Gastrocnemius medialis (tissue), 4 donors: ENCODE results near the gene OR6B2. TPM values are rescaled to one million over a fixed set of nuclear protein-coding genes. Genes with fewer than 3 reads are reported as not detected.

Experiments
- ATAC-seq, 2 donors: fragments of 150-250 bp; one replicate each; pipeline ENCODE4 v1.9.1; 2016
- DNase-seq, 2 donors: peaks; one replicate each; pipeline ENCODE4 v3.0.0-alpha.2; 2019
- H3K27ac ChIP-seq, 4 donors: fragments of 200-600 bp; sonication (generic); 1 replicate in 1 of 4; 2 replicates in 3 of 4; pipeline ENCODE4 v1.5.1; 2016 to 2018; ENCODE audit warnings: mild to moderate bottlenecking in 2 of 4, moderate library complexity in 1 of 4
- H3K27me3 ChIP-seq, 3 donors: fragments of 200-600 bp; sonication (generic) in 2 of 3; 1 replicate in 1 of 3; 2 replicates in 2 of 3; pipeline versions ENCODE4 v1.5.1 to v1.6.0; 2016 to 2019; ENCODE audit warnings: mild to moderate bottlenecking in 1 of 3, moderate library complexity in 1 of 3
- H3K36me3 ChIP-seq, 2 donors: fragments of 200-600 bp; sonication (generic) in 1 of 2; one replicate each; pipeline ENCODE4 v1.5.1; 2017 to 2018
- H3K4me1 ChIP-seq, 2 donors: fragments of 200-600 bp; sonication (generic) in 1 of 2; one replicate each; pipeline ENCODE4 v1.5.1; 2016 to 2017; ENCODE audit warnings: mild to moderate bottlenecking in 2 of 2
- H3K4me3 ChIP-seq, 4 donors: fragments of 200-600 bp; sonication (generic) in 3 of 4; 1 replicate in 1 of 4; 2 replicates in 3 of 4; pipeline ENCODE4 v1.5.1; 2016 to 2019; ENCODE audit warnings: mild to moderate bottlenecking in 2 of 4
- H3K9me3 ChIP-seq, 3 donors: fragments of 200-600 bp; sonication (generic) in 2 of 3; 1 replicate in 1 of 3; 2 replicates in 2 of 3; pipeline ENCODE4 v1.5.1; 2016 to 2019
- CTCF ChIP-seq, 5 experiments: fragments of 450-650 bp in 3 of 5; fragments of 200-600 bp in 2 of 5; sonication (generic) in 2 of 5; IDR thresholded peaks in 4 of 5; conservative IDR thresholded peaks in 1 of 5; 1 replicate in 4 of 5; 2 replicates in 1 of 5; pipeline ENCODE4 v1.5.1; 2016 to 2019; ENCODE audit warnings: antibody characterized with exemption in 5 of 5, mild to moderate bottlenecking in 3 of 5, moderate library complexity in 3 of 5
- POLR2A ChIP-seq, 2 donors: fragments of 450-650 bp; IDR thresholded peaks; one replicate each; pipeline ENCODE4 v1.6.1; 2017; ENCODE audit warnings: antibody characterized with exemption in 2 of 2, mild to moderate bottlenecking in 2 of 2, moderate library complexity in 2 of 2
- in situ Hi-C, 4 donors: fragments of 200-750 bp; cut with MboI; loops; one replicate each; pipeline versions ENCODE4 v1.15.0 to v1.8.0; 2017; ENCODE audit warnings: low sequenced_read_pairs in 4 of 4
- intact Hi-C: fragments of 100-400 bp; cut with DNase I; formaldehyde crosslinking; loops from one replicate; pipeline ENCODE4 v1.15.1; 2023; ENCODE audit warnings: low total_unique reads
- total RNA-seq, 4 donors: library from RNA; depleted of rRNA; stranded (reverse); fragments of >200 nt; gene quantifications; one replicate each; pipeline versions ENCODE4 v1.1.0 to v1.2.3, GENCODE V29; 2016

The OR6B2 gene
- total RNA-seq, 4 donors from 2014 or later = not detected

DNA sequence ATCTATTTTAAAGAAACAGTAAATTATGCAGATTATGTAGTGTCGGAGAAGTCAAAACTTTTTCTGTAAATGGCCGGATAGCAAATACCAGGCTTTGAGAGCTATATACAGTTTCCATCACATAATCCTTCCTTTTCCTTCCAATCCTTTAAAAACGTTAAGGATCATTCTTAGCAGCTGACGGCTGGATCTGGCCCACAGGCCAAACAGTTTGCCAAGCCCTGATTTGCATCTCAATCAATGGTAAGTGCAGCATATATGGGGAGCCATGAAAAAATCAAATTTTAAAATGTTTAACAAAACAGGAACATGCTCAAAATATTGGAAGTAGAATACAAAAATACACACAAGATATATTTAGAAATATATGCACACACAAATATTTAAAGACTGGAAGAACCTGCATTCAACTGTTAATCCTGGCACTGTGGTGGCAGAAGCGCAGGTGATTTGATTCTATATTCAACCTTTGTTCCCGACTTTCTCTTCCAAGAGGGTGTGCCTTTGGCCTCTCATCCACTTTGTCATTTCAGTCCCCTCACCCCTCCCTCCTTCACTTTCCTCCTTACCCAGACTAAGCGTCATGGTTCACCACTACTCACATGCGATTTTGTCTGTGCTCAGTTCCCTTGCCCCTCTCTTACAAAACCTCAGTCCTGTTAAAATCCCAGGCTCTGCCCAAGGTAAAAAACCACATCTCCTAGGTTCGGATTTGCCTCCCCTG lies 32.4 kb downstream of the OR6B2 start:
- ATAC-seq (peak; percentile 76 to 82), DNase-seq (peak in 1 of 2 donors; percentile 21)
- peak overlapping the region in 2 of 4 donors; percentile 67 to 68 for H3K27ac ChIP-seq
- intact Hi-C loops = no loop called here
- no peak overlapping the region for H3K4me3 ChIP-seq
- peaks cover 5 to 9% of the 10 kb centered on the region in 2 donors for H3K4me1 ChIP-seq
- H3K9me3 ChIP-seq = no peaks in the 10 kb centered on the region
- H3K36me3 ChIP-seq = peaks cover 0 to 46% of the 10 kb centered on the region in 2 donors
- H3K27me3 ChIP-seq = no peaks in the 10 kb centered on the region
- TF ChIP-seq POLR2A (IDR thresholded peaks at IDR 0.05) (no peak), CTCF (IDR thresholded peaks at IDR 0.05 in 4 of 5, conservative IDR thresholded peaks at IDR 0.05 in 1 of 5) (no peak)
- in situ Hi-C loops = loop anchor here in 3 of 4 donors (5.0 to 25.0 kb wide), 4 partner anchors 63 to 963 kb away; no protein-coding TSS in a partner anchor

- Histone ChIP-seq H3K27ac (no peak overlapping the region), H3K9me3 (no peaks in the 10 kb centered on the region), H3K27me3 (no peaks in the 10 kb centered on the region), H3K4me1 (peaks cover 5 to 9% of the 10 kb centered on the region in 2 donors), H3K4me3 (no peak overlapping the region), H3K36me3 (peaks cover 0 to 23% of the 10 kb centered on the region in 2 donors)
- in situ Hi-C loops = loop anchor here in 3 of 4 donors (10.0 to 25.0 kb wide), 3 partner anchors 59 to 959 kb away; no protein-coding TSS in a partner anchor
- DNase-seq (no peak), ATAC-seq (no peak)
- intact Hi-C loops = no loop called here
- TF ChIP-seq POLR2A (IDR thresholded peaks at IDR 0.05) (no peak), CTCF (IDR thresholded peaks at IDR 0.05 in 4 of 5, conservative IDR thresholded peaks at IDR 0.05 in 1 of 5) (no peak)
Observed at GRCh38 chr2:239994086-239994485, 36.1 kb downstream of the OR6B2 start.

DNA sequence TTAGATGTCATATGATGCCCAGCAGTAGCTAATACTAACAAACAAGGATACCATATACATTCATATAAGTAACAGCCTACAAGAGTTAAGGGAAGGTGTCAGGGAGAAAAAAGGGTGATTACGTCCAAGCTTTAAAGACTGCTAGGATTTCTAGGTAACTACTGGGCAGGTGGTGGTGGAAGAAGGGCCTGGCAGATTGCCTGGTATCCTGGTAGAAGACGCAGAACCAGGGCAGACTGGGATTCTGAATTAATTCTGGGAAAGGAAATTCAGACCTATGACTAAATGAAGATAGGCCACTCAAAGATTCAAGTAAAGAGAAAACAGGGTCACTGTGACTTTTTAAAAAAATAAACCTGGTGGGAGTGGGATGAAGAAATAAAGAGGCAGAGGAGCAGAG lies 36.9 kb downstream of the OR6B2 start:
- Histone ChIP-seq H3K9me3 (no peaks in the 10 kb centered on the region), H3K4me3 (no peak overlapping the region), H3K36me3 (peaks cover 0 to 25% of the 10 kb centered on the region in 2 donors), H3K27ac (no peak overlapping the region), H3K27me3 (no peaks in the 10 kb centered on the region), H3K4me1 (peaks cover 5 to 9% of the 10 kb centered on the region in 2 donors)
- ATAC-seq (no peak), DNase-seq (no peak)
- intact Hi-C loops = no loop called here
- TF ChIP-seq POLR2A (IDR thresholded peaks at IDR 0.05) = no peak
- no peak for TF ChIP-seq CTCF (IDR thresholded peaks at IDR 0.05 in 4 of 5, conservative IDR thresholded peaks at IDR 0.05 in 1 of 5)
- in situ Hi-C loops = loop anchor here in 3 of 4 donors (10.0 to 25.0 kb wide), 3 partner anchors 58 to 958 kb away; no protein-coding TSS in a partner anchor

GRCh38 chr2:239991689-239992314 lies 38.4 kb downstream of the OR6B2 start:
- H3K27ac ChIP-seq = no peak overlapping the region
- in situ Hi-C loops = loop anchor here in 3 of 4 donors (10.0 to 25.0 kb wide), 3 partner anchors 57 to 957 kb away; no protein-coding TSS in a partner anchor

More at GRCh38 chr2:239991689-239992314, 38.4 kb downstream of the OR6B2 start:
- Histone ChIP-seq H3K27me3 (no peaks in the 10 kb centered on the region), H3K36me3 (peaks cover 0 to 38% of the 10 kb centered on the region in 2 donors), H3K4me1 (no peaks in the 10 kb centered on the region), H3K4me3 (no peak overlapping the region), H3K9me3 (no peaks in the 10 kb centered on the region)
- no peak for DNase-seq
- peak; percentile 39 to 60 for ATAC-seq
- intact Hi-C loops = loop anchor here (1.0 kb wide), 2 partner anchors 58 to 957 kb away; no protein-coding TSS in a partner anchor
- TF ChIP-seq CTCF (IDR thresholded peaks at IDR 0.05 in 4 of 5, conservative IDR thresholded peaks at IDR 0.05 in 1 of 5) (peak; percentile 56 to 86 (median 69)), POLR2A (IDR thresholded peaks at IDR 0.05) (no peak)
